CD4-positive, CD25-positive, alpha-beta regulatory T cell (primary cell): ENCODE measurements around the gene OXTR. TPM values are rescaled to one million over a fixed set of nuclear protein-coding genes. Genes with fewer than 3 reads are reported as not detected.

ENCODE experiments used
- ATAC-seq, 2 donors: fragments of 150-1000 bp; cut with Tn5 transposase; one replicate each; pipeline ENCODE4 v1.10.0; 2021; ENCODE audit warnings: low read depth in 2 of 2, moderate number of reproducible peaks in 2 of 2, moderate library complexity in 1 of 2
- DNase-seq, 3 donors: peaks; one replicate each; pipeline versions ENCODE4 v3.0.0 to v3.0.0-alpha.2; 2012 to 2022; ENCODE audit warnings: mixed read lengths in 1 of 3
- H3K27ac ChIP-seq: one replicate; pipeline ENCODE4 v1.7.0; 2013; ENCODE audit warnings: mild to moderate bottlenecking, low read length; ENCODE audit not compliant: insufficient read depth, poor library complexity, severe bottlenecking
- H3K27me3 ChIP-seq: one replicate; pipeline ENCODE4 v1.7.0; 2013; ENCODE audit warnings: low read length; ENCODE audit not compliant: control insufficient read depth, insufficient read depth
- H3K36me3 ChIP-seq: one replicate; pipeline ENCODE4 v1.7.0; 2013; ENCODE audit warnings: mild to moderate bottlenecking, low read length, moderate library complexity; ENCODE audit not compliant: control insufficient read depth, insufficient read depth
- H3K4me1 ChIP-seq: 2 replicates; pipeline ENCODE4 v1.7.0; 2013; ENCODE audit warnings: mild to moderate bottlenecking, low read length; ENCODE audit not compliant: insufficient read depth, control insufficient read depth, poor library complexity, severe bottlenecking
- H3K4me3 ChIP-seq: one replicate; pipeline ENCODE4 v1.7.0; 2013; ENCODE audit warnings: low read depth, mild to moderate bottlenecking, low read length, moderate library complexity
- H3K9me3 ChIP-seq, 2 experiments: 1 replicate in 1 of 2; 2 replicates in 1 of 2; pipeline ENCODE4 v1.7.0; 2013; ENCODE audit warnings: low read length in 2 of 2, mild to moderate bottlenecking in 1 of 2, moderate library complexity in 1 of 2; ENCODE audit not compliant: control insufficient read depth in 2 of 2
- H3K27ac Mint-ChIP-seq, 3 donors: one replicate each; pipeline ENCODE4 v1.8.0; 2020 to 2022; ENCODE audit warnings: mild to moderate bottlenecking in 3 of 3, mixed read lengths in 3 of 3, moderate library complexity in 2 of 3
- H3K27me3 Mint-ChIP-seq: one replicate; pipeline ENCODE4 v1.8.0; 2022; ENCODE audit warnings: mild to moderate bottlenecking, mixed read lengths
- H3K36me3 Mint-ChIP-seq: one replicate; pipeline ENCODE4 v1.8.0; 2020; ENCODE audit warnings: mixed read lengths
- H3K4me1 Mint-ChIP-seq, 4 donors: one replicate each; pipeline ENCODE4 v1.8.0; 2020 to 2022; ENCODE audit warnings: mixed read lengths in 4 of 4, mild to moderate bottlenecking in 1 of 4
- H3K4me3 Mint-ChIP-seq, 4 donors: one replicate each; pipeline ENCODE4 v1.8.0; 2020 to 2022; ENCODE audit warnings: mild to moderate bottlenecking in 4 of 4, mixed read lengths in 4 of 4, moderate library complexity in 3 of 4
- H3K9me3 Mint-ChIP-seq, 7 donors: one replicate each; pipeline ENCODE4 v1.8.0; 2020 to 2022; ENCODE audit warnings: mixed read lengths in 7 of 7, mild to moderate bottlenecking in 3 of 7, moderate library complexity in 2 of 7
- polyA plus RNA-seq, 4 donors: library from polyadenylated mRNA; unstranded; fragments of 300-500 nt; fragmentation: Illumina TruSeq; gene quantifications; one replicate each; pipeline ENCODE4 v1.2.3, GENCODE V29; 2021
- total RNA-seq: library from RNA; stranded (reverse); gene quantifications from one replicate; pipeline ENCODE4 v1.2.3, GENCODE V29; 2022

OXTR gene
- total and polyA plus RNA-seq, 5 donors from 2014 or later = 0.17 TPM; not detected in 4

DNA sequence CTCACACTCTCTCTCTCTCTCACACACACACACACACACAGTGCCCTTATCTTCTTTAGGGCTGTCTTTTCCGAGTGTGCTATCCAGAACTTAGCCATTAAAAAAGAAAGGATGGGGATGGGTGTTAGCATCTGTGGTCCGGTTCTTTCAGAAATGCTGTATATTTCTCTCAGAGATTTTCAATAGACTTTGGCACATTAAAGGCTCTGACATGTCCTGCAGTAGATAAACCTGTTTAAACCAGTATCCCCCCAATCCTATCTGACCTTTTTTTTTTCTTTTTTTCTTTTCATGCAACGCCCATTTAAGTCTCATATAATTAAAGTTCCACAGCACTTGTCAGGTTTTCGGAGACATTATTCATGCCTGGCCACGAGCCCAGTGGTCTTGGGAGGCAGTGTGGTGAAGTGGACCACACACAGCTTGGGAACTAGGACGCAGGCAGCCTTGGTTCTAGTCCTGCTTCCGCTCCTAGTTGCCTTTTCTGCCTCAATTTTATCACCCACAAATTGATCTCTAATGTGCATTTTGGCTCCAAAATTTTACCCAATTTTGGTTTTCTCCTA is 22.6 kb downstream of the OXTR start:
- Histone ChIP-seq H3K27me3 (no peaks in the 10 kb centered on the region), H3K4me1 (no peaks in the 10 kb centered on the region), H3K27ac (no peak overlapping the region), H3K9me3 (no peaks in the 10 kb centered on the region), H3K4me3 (no peak overlapping the region), H3K36me3 (no peaks in the 10 kb centered on the region)
- Mint-ChIP-seq H3K27ac (no peak overlapping the region), H3K4me1 (no peaks in the 10 kb centered on the region), H3K27me3 (peaks cover 5% of the 10 kb centered on the region), H3K4me3 (no peak overlapping the region), H3K36me3 (no peaks in the 10 kb centered on the region), H3K9me3 (peaks cover 0 to 2% (median 0%) of the 10 kb centered on the region in 7 donors)
- ATAC-seq (no peak), DNase-seq (no peak)

DNA sequence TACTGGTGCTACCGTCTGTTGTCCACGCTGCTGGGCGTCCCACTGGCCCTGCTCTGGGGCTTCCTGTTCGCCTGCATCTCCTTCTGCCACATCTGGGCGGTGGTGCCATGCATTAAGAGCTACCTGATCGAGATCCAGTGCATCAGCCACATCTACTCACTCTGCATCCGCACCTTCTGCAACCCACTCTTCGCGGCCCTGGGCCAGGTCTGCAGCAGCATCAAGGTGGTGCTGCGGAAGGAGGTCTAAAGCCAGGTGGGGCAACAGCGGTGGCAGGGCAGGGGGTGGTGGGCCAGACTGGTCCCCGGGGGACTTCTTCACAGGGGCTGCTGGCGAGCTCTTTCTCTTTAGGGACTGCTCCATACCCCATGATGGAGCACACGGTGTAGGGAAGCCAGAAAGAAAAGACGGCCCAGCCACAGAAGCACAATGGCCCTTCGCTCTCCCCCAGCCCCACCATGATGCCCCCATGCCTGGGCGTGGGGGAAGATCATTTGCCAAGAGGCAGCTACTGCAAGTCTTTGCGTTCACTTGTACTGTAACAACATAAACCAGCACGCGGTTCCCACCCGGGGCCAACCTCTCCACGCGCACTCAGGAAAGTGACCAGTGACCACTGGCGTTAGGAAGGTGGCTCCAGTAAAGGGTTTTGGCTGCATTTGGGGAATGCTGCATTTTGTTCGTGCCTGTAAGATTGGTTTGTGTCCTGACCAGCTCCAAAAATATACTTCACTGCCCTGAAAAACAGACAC is 23.6 kb downstream of the OXTR start:
- no peaks in the 10 kb centered on the region for H3K36me3 Mint-ChIP-seq
- Histone ChIP-seq H3K27ac (no peak overlapping the region), H3K9me3 (no peaks in the 10 kb centered on the region), H3K36me3 (no peaks in the 10 kb centered on the region), H3K4me3 (no peak overlapping the region), H3K27me3 (no peaks in the 10 kb centered on the region), H3K4me1 (no peaks in the 10 kb centered on the region)
- DNase-seq = no peak
- no peak overlapping the region for H3K27ac Mint-ChIP-seq
- no peaks in the 10 kb centered on the region for H3K4me1 Mint-ChIP-seq
- H3K4me3 Mint-ChIP-seq = no peak overlapping the region
- peaks cover 0 to 2% (median 0%) of the 10 kb centered on the region in 7 donors for H3K9me3 Mint-ChIP-seq
- no peak for ATAC-seq
- H3K27me3 Mint-ChIP-seq = peaks cover 5% of the 10 kb centered on the region

DNA sequence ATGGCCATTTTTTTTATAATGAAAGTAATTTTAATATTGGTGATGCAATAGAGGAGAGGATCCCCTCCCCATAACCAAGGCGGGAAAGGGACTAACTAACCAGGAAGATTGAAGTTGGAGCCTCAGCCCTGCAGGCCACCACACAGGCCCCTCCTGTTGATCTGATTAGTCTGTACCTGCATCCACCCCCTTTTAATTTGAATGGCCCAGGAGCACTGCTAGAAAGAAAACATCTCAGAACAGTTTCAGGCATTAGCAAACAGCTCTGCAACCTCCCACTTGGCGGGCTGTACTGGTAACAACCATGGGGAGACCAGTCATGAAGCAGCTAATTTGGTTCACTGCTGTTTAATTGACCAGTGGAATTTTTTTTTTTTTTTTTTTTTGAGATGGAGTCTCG is 25.5 kb downstream of the OXTR start:
- ATAC-seq = no peak
- no peak for DNase-seq
- no peaks in the 10 kb centered on the region for H3K4me1 ChIP-seq
- Mint-ChIP-seq H3K4me3 (no peak overlapping the region), H3K36me3 (no peaks in the 10 kb centered on the region), H3K27me3 (peaks cover 5% of the 10 kb centered on the region), H3K4me1 (no peaks in the 10 kb centered on the region), H3K27ac (no peak overlapping the region), H3K9me3 (peaks cover 0 to 3% (median 0%) of the 10 kb centered on the region in 7 donors)
- H3K9me3 ChIP-seq = no peaks in the 10 kb centered on the region
- no peaks in the 10 kb centered on the region for H3K27me3 ChIP-seq
- H3K4me3 ChIP-seq = no peak overlapping the region
- H3K27ac ChIP-seq = no peak overlapping the region
- no peaks in the 10 kb centered on the region for H3K36me3 ChIP-seq

DNA sequence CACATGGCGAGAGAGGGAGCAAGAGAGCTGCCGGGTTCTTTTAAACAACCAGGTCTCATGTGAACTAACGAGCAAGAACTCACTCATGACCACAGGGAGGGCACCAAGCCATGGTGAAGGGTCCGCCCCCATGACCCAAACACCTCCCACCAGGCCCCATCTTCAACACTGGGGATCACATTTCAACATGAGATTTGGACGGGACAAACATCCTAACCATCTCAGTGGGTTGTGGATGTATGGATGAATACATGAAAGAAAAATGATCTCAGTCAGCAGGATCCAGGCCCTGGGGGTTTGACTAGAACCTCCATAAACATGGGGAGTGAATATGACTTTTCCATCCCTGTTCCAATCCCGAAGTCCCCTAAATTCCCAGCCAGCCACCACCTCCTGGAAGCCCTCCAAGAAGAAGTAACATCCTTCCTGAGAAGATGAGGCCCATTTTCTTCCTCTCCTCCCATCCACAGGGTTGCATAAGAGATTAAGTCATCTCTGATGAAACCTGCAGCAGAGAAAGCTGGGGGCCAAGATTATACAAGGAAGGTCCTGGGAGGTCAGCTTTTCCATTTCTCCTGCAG is 26.3 kb downstream of the OXTR start:
- Mint-ChIP-seq H3K27ac (no peak overlapping the region), H3K4me3 (no peak overlapping the region), H3K4me1 (no peaks in the 10 kb centered on the region), H3K27me3 (peaks cover 5% of the 10 kb centered on the region), H3K9me3 (peaks cover 0 to 3% (median 0%) of the 10 kb centered on the region in 7 donors), H3K36me3 (no peaks in the 10 kb centered on the region)
- Histone ChIP-seq H3K27me3 (no peaks in the 10 kb centered on the region), H3K4me3 (no peak overlapping the region), H3K36me3 (no peaks in the 10 kb centered on the region), H3K27ac (no peak overlapping the region), H3K9me3 (no peaks in the 10 kb centered on the region), H3K4me1 (no peaks in the 10 kb centered on the region)
- no peak for DNase-seq
- no peak for ATAC-seq

DNA sequence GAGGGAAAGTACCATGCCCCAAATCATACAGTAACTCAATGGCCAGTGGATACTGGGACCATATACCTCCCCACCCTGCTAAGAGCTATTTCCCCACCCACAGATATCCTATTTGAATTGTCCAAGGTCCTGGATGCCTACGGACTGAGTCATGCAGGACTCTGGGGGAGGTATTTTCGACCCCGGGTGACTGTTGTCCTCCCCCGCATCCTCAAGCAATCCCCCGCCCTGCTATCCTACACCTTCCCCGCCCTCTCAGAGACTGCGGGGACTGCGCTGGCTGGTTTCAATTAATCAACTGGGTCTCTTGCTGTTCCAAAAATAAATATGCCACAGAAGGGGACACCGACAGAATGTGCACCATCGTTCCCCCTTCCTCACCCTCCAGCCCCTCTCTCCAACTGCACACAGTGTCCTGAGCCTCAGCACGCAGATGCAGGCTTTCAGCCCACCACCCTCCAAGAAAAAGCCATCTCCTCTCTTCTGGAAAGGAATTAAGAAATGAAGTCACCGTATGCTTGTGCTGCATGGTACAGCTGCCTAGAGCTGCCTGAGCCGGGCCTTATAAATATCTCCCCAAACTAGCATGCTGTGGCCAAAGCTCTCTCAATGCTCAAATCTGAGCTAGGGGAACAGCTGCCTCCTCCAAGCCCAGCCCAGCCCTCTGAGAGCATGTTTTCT is 27.7 kb downstream of the OXTR start:
- H3K36me3 Mint-ChIP-seq = no peaks in the 10 kb centered on the region
- H3K9me3 ChIP-seq = no peaks in the 10 kb centered on the region
- no peak overlapping the region for H3K27ac ChIP-seq
- no peaks in the 10 kb centered on the region for H3K4me1 Mint-ChIP-seq
- peaks cover 0 to 1% (median 0%) of the 10 kb centered on the region in 7 donors for H3K9me3 Mint-ChIP-seq
- H3K4me3 Mint-ChIP-seq = no peak overlapping the region
- peaks cover 8% of the 10 kb centered on the region for H3K27me3 Mint-ChIP-seq
- H3K36me3 ChIP-seq = no peaks in the 10 kb centered on the region
- H3K27ac Mint-ChIP-seq = no peak overlapping the region
- ATAC-seq = no peak
- H3K27me3 ChIP-seq = no peaks in the 10 kb centered on the region
- no peak overlapping the region for H3K4me3 ChIP-seq
- H3K4me1 ChIP-seq = no peaks in the 10 kb centered on the region
- DNase-seq = no peak

DNA sequence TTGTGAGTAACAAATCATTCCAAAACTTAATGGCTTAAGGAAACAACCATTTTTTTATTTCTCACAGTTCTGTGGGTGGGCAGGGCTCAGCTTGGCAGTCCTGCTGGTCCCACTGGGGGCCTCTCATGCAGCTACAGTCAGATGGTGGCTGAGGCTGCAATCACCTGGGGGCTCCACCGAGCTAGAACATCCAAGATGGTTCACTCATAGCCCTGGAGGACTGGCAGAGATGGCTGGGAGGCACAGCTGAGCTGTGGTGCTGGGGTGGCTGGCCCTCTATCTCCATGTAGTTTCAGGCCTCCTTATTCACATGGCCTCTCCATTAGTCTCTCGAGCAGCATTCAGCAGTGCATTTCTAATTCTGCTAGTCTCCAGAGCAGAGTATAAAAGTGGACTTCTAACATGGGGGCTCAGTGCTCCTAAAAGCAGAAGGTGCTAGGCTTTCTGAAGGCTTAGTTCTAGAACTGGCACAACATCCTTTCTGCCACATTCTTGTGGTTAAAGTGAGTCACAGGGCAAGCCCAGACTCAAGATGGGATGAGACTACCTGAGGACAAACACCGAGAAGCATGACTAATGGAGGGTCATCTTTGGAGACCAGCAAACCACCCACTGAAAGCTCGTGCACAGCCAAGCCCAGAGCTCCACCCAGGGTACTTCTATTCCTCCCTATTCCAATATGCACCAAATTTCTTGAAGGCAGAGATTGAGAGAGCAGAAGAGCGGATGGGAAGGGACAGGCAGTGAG is 29.5 kb downstream of the OXTR start:
- Mint-ChIP-seq H3K27ac (no peak overlapping the region), H3K4me3 (no peak overlapping the region)
- no peak for ATAC-seq

DNA sequence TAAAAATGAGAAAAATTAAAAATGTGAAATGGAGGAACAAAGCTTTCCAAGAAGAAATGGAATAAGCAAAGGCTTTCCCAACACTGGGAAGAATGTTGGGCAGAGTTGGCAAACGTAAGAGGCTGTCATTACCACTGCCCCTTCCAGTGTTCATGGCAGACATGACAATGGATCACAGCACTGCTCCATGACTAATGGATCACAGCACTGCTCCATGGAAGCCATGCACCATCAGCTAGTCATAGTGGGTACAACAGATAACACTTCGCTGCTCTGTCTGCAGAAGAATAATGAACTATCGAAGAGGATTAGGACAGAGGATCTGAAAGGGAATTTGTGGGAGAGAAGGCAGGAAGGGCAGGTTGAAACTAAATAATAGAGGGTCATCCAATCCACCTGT is 30.8 kb downstream of the OXTR start:
- Mint-ChIP-seq H3K27me3 (peaks cover 10% of the 10 kb centered on the region), H3K9me3 (peaks cover 0 to 1% (median 0%) of the 10 kb centered on the region in 7 donors), H3K36me3 (no peaks in the 10 kb centered on the region), H3K4me1 (no peaks in the 10 kb centered on the region), H3K27ac (no peak overlapping the region), H3K4me3 (no peak overlapping the region)
- Histone ChIP-seq H3K27me3 (no peaks in the 10 kb centered on the region), H3K4me1 (no peaks in the 10 kb centered on the region), H3K4me3 (no peak overlapping the region), H3K27ac (no peak overlapping the region), H3K36me3 (no peaks in the 10 kb centered on the region), H3K9me3 (no peaks in the 10 kb centered on the region)
- DNase-seq (no peak), ATAC-seq (no peak)

More for the DNA sequence above, 29.5 kb downstream of the OXTR start:
- Mint-ChIP-seq H3K36me3 (no peaks in the 10 kb centered on the region), H3K27me3 (peaks cover 10% of the 10 kb centered on the region), H3K9me3 (peaks cover 0 to 1% (median 0%) of the 10 kb centered on the region in 7 donors), H3K4me1 (no peaks in the 10 kb centered on the region)
- Histone ChIP-seq H3K9me3 (no peaks in the 10 kb centered on the region), H3K4me3 (no peak overlapping the region), H3K27ac (no peak overlapping the region), H3K27me3 (no peaks in the 10 kb centered on the region), H3K4me1 (no peaks in the 10 kb centered on the region), H3K36me3 (no peaks in the 10 kb centered on the region)
- DNase-seq = peak in 1 of 3 donors; percentile 11
